ENCODE measurements around the gene CMSS1.

- no peak for TF ChIP-seq CTCF (conservative IDR thresholded peaks at IDR 0.05; ENCODE audit: low read depth, low read length)
- no peak for TF ChIP-seq EZH2 (IDR thresholded peaks at IDR 0.05; ENCODE audit: borderline replicate concordance, low read depth, low read length, poor library complexity, severe bottlenecking)
Observed at GRCh38 chr3:99783011-99783573, 34.6 kb upstream of the CMSS1 start.

Data from A673 (cell line).